ENCODE results near the gene FTL. TPM values are rescaled to one million over a fixed set of nuclear protein-coding genes. Genes with fewer than 3 reads are reported as not detected.

The FTL gene
- total RNA-seq, 4 donors from 2014 or later: 2,478 to 4,094 (median 2,824) TPM

DNA sequence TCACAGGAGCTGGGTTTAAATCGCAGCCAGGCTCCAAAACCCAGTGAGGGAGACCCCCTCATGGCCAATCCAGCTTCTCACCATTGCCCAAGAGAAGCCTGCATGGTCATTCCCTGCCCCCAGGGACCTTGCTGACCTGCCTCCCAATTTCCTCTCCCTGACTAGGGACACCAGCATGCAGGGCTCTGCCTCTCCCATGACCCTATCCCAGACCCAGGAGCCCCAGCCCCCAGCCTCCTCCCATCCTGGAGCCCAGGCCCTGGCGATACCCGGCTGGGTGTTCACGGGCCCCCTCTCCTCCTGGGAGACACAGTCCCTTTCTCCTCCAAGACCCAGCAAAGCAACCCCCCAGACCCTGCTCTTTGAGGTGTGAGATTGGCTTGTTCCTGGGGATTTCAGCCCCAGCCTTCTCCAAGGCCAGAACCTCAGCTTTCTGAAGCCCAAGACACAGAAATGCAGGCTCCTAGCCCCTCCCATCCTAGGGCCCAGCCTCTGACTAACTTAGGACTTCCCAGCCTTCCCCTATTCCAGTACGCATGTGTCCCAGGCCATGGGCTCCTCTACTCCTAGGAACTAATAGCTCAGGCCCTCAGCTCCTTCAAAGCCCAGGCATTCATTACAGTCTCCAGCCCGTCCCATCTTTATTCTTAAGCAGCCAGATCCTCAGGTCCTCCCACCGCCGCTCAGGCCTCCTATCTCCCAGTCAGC is 26.9 kb downstream of the FTL start:
- TF ChIP-seq POLR2A (IDR thresholded peaks at IDR 0.05) (peak; percentile 48 to 65), EP300 (IDR thresholded peaks at IDR 0.05) (no peak), POLR2AphosphoS5 (IDR thresholded peaks at IDR 0.05) (peak; percentile 92)
- ATAC-seq: peak; percentile 44
- 0 to 22% methylated on average over 2 to 8 of the region's 8 CpGs for WGBS, 2 donors (ENCODE audit: low coverage in 1 of 2)
- Histone ChIP-seq H3K27ac (peak overlapping the region; percentile 93 to 95 (median 94)), H3K27me3 (no peaks in the 10 kb centered on the region), H3K9me3 (no peaks in the 10 kb centered on the region), H3K36me3 (peaks cover 0 to 39% of the 10 kb centered on the region in 2 donors), H3K4me1 (peaks cover 0 to 46% (median 29%) of the 10 kb centered on the region in 3 donors), H3K4me3 (peak overlapping the region; percentile 66 to 81)

DNA sequence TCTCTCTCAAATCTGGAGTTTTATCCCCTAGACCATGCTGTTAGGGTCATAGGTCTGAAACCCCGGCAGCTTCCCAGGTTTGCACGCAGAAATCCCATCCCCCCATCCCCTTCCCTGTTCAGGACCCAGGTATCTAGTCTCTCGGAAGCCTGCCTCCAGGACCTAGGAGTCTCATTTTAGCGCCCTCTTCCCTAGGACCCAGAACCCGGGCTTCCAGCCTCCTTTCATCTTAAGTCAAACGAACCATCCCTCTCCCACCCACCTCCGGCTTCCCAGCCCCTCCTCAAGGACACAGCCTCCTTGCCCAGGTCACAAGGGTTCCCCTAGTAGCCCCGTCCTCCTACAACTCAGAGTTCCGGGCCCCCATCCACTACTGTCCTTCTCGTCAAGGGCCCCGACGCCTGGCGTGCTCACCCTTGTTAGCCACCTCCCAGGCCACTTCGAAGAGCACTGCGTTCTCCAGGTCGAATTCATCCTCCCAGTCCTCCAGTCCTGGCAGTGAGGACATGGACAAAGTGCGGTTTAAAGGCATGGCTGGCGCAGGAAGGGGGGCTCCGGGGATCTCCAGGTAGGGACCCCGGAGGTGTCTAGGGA is 27.6 kb downstream of the FTL start:
- ATAC-seq: peak; percentile 0
- no peaks in the 10 kb centered on the region for H3K9me3 ChIP-seq
- 0% methylated on average over 10 of the region's 20 CpGs for WGBS, 2 donors (ENCODE audit: low coverage in 1 of 2)

DNA sequence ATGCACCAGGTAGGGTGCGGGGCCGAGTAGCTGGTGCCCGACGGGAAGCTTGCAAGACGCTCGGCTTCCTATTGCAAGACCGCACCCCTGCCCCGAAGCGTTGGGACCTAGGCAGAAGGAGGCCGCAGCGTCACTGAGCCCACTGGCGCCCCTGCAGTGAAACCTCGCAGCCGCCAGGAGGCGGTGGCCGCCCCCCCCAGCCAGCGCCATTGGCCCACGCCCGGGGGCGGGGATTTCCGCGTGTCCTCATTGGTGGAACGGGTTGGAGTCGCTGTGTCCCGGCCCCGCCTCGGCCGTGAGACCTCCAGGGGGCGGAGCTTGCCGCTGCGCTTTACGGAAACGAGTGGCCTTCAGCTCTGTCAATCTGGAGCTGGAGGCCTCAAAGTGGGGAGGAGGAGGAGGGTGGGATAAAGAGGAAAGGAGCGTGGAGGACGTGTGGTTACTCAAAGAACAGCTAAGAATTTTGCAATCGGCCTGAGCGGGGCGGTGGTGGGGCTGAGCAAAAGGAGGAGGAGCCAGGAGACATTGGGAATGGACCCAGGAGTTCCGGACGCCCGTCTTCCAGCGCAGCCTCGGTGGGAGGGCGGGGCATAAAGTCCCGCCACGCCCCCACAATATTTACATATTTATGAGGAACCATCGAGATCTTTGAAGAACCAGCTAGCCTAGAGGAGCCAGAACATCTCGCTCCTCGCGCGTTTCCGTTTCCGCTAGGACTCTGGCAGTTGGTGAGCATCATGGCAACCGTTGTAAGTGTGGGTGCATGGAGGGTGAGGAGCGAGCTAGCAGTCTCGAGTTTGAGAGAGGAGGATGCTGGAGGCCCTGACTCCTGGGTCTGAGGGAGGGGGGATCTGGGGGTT is 28.3 kb downstream of the FTL start, which contains the start of the genes GYS1 and RUVBL2:
TSS of gene GYS1 (minus strand) at position 135 of the 860 bp plus-strand sequence. CDS start 197 bp downstream, outside the sequence.
TSS of gene RUVBL2 (plus strand) at position 713 of the 860 bp plus-strand sequence. CDS start at position 738, 25 bp downstream.
- TF ChIP-seq POLR2AphosphoS5 (IDR thresholded peaks at IDR 0.05) (peak; percentile 98), POLR2A (IDR thresholded peaks at IDR 0.05) (peak; percentile 97), EP300 (IDR thresholded peaks at IDR 0.05) (no peak)
- TF ChIP-seq, protein P1, sequence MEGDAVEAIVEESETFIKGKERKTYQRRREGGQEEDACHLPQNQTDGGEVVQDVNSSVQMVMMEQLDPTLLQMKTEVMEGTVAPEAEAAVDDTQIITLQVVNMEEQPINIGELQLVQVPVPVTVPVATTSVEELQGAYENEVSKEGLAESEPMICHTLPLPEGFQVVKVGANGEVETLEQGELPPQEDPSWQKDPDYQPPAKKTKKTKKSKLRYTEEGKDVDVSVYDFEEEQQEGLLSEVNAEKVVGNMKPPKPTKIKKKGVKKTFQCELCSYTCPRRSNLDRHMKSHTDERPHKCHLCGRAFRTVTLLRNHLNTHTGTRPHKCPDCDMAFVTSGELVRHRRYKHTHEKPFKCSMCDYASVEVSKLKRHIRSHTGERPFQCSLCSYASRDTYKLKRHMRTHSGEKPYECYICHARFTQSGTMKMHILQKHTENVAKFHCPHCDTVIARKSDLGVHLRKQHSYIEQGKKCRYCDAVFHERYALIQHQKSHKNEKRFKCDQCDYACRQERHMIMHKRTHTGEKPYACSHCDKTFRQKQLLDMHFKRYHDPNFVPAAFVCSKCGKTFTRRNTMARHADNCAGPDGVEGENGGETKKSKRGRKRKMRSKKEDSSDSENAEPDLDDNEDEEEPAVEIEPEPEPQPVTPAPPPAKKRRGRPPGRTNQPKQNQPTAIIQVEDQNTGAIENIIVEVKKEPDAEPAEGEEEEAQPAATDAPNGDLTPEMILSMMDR (IDR thresholded peaks at IDR 0.05): peak in 3 of 4 experiments; percentile 96 to 100 (median 99)
- Histone ChIP-seq H3K27ac (peak within 1 kb of the TSS; percentile 93 to 95 (median 94)), H3K4me1 (peaks cover 0 to 46% (median 29%) of the 10 kb centered on the region in 3 donors), H3K4me3 (peak within 1 kb of the TSS; percentile 66 to 81), H3K9me3 (no peaks in the 10 kb centered on the region), H3K27me3 (no peaks in the 10 kb centered on the region), H3K36me3 (peaks cover 0 to 26% of the 10 kb centered on the region in 2 donors)
- 0 to 1% methylated on average over 7 to 16 of the region's 56 CpGs for WGBS, 2 donors (ENCODE audit: low coverage in 1 of 2)
- peak; percentile 96 for ATAC-seq

More for the DNA sequence above, 27.6 kb downstream of the FTL start:
- TF ChIP-seq, protein P1 (IDR thresholded peaks at IDR 0.05): no peak
- no peak for TF ChIP-seq EP300 (IDR thresholded peaks at IDR 0.05)
- TF ChIP-seq POLR2AphosphoS5 (IDR thresholded peaks at IDR 0.05): no peak
- no peak for TF ChIP-seq POLR2A (IDR thresholded peaks at IDR 0.05)
- Histone ChIP-seq H3K4me3 (peak overlapping the region; percentile 66 to 81), H3K27me3 (no peaks in the 10 kb centered on the region), H3K27ac (peak overlapping the region; percentile 93 to 95 (median 94)), H3K4me1 (peaks cover 0 to 46% (median 29%) of the 10 kb centered on the region in 3 donors), H3K36me3 (peaks cover 0 to 33% of the 10 kb centered on the region in 2 donors)

DNA sequence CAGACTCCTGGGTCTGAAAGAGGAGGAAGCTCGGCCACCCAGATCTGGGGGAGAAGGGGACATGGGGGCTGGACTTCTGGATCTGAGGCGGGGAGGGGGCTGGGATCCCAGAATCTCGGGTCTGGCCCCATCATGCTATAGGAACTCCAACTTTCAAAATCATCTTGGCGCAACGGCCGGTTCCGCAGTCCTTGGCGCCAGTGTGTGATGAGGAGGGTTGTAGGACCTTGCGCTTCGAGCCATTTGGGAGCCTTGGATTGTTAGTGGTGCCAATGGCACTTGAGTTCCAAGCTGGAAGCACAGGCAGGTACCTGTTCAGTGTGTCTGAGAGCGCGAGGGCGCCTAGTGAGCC is 28.9 kb downstream of the FTL start:
- TF ChIP-seq POLR2A (IDR thresholded peaks at IDR 0.05) (no peak), EP300 (IDR thresholded peaks at IDR 0.05) (no peak), POLR2AphosphoS5 (IDR thresholded peaks at IDR 0.05) (no peak)
- TF ChIP-seq, protein P1 (IDR thresholded peaks at IDR 0.05): no peak
- Histone ChIP-seq H3K27me3 (no peaks in the 10 kb centered on the region), H3K4me3 (peak overlapping the region; percentile 31 to 66), H3K36me3 (peaks cover 0 to 19% of the 10 kb centered on the region in 2 donors), H3K27ac (peak overlapping the region; percentile 63 to 95 (median 94)), H3K9me3 (no peaks in the 10 kb centered on the region), H3K4me1 (peaks cover 0 to 46% (median 29%) of the 10 kb centered on the region in 3 donors)
- 0% methylated on average over 10 to 11 of the region's 13 CpGs for WGBS, 2 donors (ENCODE audit: low coverage in 1 of 2)
- no peak for ATAC-seq

DNA sequence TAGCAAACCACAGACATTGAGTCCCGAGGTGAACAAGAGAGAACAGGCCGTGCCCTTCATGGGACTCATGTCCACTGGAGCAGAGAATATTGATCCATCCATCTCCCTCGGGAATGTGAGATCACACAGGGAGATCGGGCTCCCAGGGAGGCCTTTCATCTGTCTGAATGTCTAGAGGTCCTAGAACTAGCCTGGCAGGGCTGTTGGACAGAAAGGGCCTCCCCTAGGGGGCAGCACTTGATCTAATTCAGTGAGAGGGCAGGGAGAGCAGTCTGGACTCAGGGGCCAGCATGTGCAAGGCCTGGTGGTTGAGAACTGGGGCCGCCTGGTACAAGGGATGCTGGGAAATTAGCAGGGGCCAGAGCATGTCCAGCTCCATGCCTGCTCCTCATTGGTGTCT is 32.9 kb downstream of the FTL start:
- ATAC-seq: no peak
- no CpG with 5 or more reads among the region's 5 CpGs for WGBS, 2 donors (ENCODE audit: low coverage in 1 of 2)

More for the DNA sequence above, 32.9 kb downstream of the FTL start:
- TF ChIP-seq, protein P1 (IDR thresholded peaks at IDR 0.05): no peak
- TF ChIP-seq POLR2A (IDR thresholded peaks at IDR 0.05) (no peak), POLR2AphosphoS5 (IDR thresholded peaks at IDR 0.05) (no peak), EP300 (IDR thresholded peaks at IDR 0.05) (no peak)
- Histone ChIP-seq H3K27me3 (no peaks in the 10 kb centered on the region), H3K9me3 (no peaks in the 10 kb centered on the region), H3K4me1 (peaks cover 0 to 19% (median 9%) of the 10 kb centered on the region in 3 donors), H3K36me3 (peaks cover 0 to 25% of the 10 kb centered on the region in 2 donors), H3K27ac (no peak overlapping the region), H3K4me3 (no peak overlapping the region)
